Measurements from ENCODE around the gene EPB41L3.

Gene EPB41L3

GRCh38 chr18:5543773-5544389 is at the start of gene EPB41L3 (continued):
- TF ChIP-seq ZBTB10 (tag by site-specific recombination; IDR thresholded peaks at IDR 0.05) = no peak
- peak; percentile 48 for TF ChIP-seq KLF1 (tag by site-specific recombination; IDR thresholded peaks at IDR 0.05)
- peak; percentile 28; the same call in 1 of the 2 replicates for TF ChIP-seq GLIS1 (tag by site-specific recombination; IDR thresholded peaks at IDR 0.05)
- TF ChIP-seq ZNF433 (tag by site-specific recombination; IDR thresholded peaks at IDR 0.05; ENCODE audit: low read depth) = no peak
- TF ChIP-seq PRDM10 (tag by site-specific recombination; IDR thresholded peaks at IDR 0.05) = 0 out of 2 replicates have a peak, but pooled peaks have one; percentile 12
- peak; percentile 55; the same call in 1 of the 2 replicates for TF ChIP-seq HIC1 (tag by site-specific recombination; IDR thresholded peaks at IDR 0.05)
- TF ChIP-seq ZNF184 (tag by site-specific recombination; IDR thresholded peaks at IDR 0.05) = no peak
- TF ChIP-seq PATZ1 (tag by site-specific recombination; IDR thresholded peaks at IDR 0.05) = peak; percentile 81
- TF ChIP-seq ZNF18 (tag by site-specific recombination; IDR thresholded peaks at IDR 0.05) = no peak
- peak; percentile 41; the same call in 1 of the 2 replicates for TF ChIP-seq ZNF394 (tag by site-specific recombination; IDR thresholded peaks at IDR 0.05; ENCODE audit: borderline replicate concordance)
- TF ChIP-seq PBX3 (CRISPR knock-in tag; IDR thresholded peaks at IDR 0.05) = no peak
- TF ChIP-seq ZNF626 (tag by site-specific recombination; IDR thresholded peaks at IDR 0.05) = no peak
- TF ChIP-seq ZNF501 (tag by site-specific recombination; IDR thresholded peaks at IDR 0.05) = peak; percentile 66; the same call in 1 of the 2 replicates
- peak; percentile 85 for TF ChIP-seq GLIS2 (tag by site-specific recombination; IDR thresholded peaks at IDR 0.05)
- TF ChIP-seq ZNF510 (tag by site-specific recombination; IDR thresholded peaks at IDR 0.05; ENCODE audit: insufficient replicate concordance) = no peak
- 0 out of 2 replicates have a peak, but pooled peaks have one; percentile 27 for TF ChIP-seq ZNF391 (tag by site-specific recombination; IDR thresholded peaks at IDR 0.05; ENCODE audit: borderline replicate concordance, low read depth)
- 0 out of 2 replicates have a peak, but pooled peaks have one; percentile 24 for TF ChIP-seq ZBTB17 (tag by site-specific recombination; IDR thresholded peaks at IDR 0.05)
- TF ChIP-seq ZBTB8A (tag by site-specific recombination; IDR thresholded peaks at IDR 0.05) = peak; percentile 46; the same call in 1 of the 2 replicates
- peak; percentile 70 for TF ChIP-seq ZNF335 (tag by site-specific recombination; conservative IDR thresholded peaks at IDR 0.05)
- no peak for TF ChIP-seq ZNF664 (tag by site-specific recombination; IDR thresholded peaks at IDR 0.05)
- peak; percentile 91 for TF ChIP-seq ZNF341 (tag by site-specific recombination; IDR thresholded peaks at IDR 0.05; ENCODE audit: low read depth)
